ENCODE data around the gene CFAP45.
"Not testable (repeated sequence)": the region's sequence is repeated elsewhere in the genome, so short reads cannot be mapped to it uniquely, and the experiment has no call there.

CFAP45 gene

GRCh38 chr1:159904036-159904435, 4.1 kb upstream of the CFAP45 start:
- DNase-seq, result not testable (repeated sequence)

GRCh38 chr1:159902541-159902940, 2.6 kb upstream of the CFAP45 start:
- no peak for DNase-seq

- DNase-seq, result no peak
These were observed 893 bp upstream of the CFAP45 start for GRCh38 chr1:159900755-159901360.

- not testable (repeated sequence) for DNase-seq
These were observed 331 bp downstream of the CFAP45 start for GRCh38 chr1:159899634-159900033.

GRCh38 chr1:159898527-159898926, 1.4 kb downstream of the CFAP45 start:
- DNase-seq, result no peak

- DNase-seq, result no peak
These were observed 2.0 kb downstream of the CFAP45 start for GRCh38 chr1:159897962-159898361.

- no peak for DNase-seq
These were observed 3.4 kb downstream of the CFAP45 start for GRCh38 chr1:159896546-159896930.

GRCh38 chr1:159895836-159896545, 4.0 kb downstream of the CFAP45 start:
- DNase-seq, result no peak

GRCh38 chr1:159895286-159895685, 4.7 kb downstream of the CFAP45 start:
- no peak for DNase-seq

GRCh38 chr1:159892944-159893343, 7.0 kb downstream of the CFAP45 start:
- no peak for DNase-seq

- peak; percentile 55 for DNase-seq
These were observed 8.4 kb downstream of the CFAP45 start for GRCh38 chr1:159891275-159892157.

GRCh38 chr1:159890390-159890789, 9.6 kb downstream of the CFAP45 start:
- no peak for DNase-seq

- no peak for DNase-seq
These were observed 10.1 kb downstream of the CFAP45 start for GRCh38 chr1:159889821-159890252.

- no peak for DNase-seq
These were observed 10.8 kb downstream of the CFAP45 start for GRCh38 chr1:159889202-159889601.

GRCh38 chr1:159884296-159884695, 15.7 kb downstream of the CFAP45 start:
- no peak for DNase-seq

GRCh38 chr1:159883134-159883533, 16.8 kb downstream of the CFAP45 start:
- no peak for DNase-seq

GRCh38 chr1:159882527-159882862, 17.5 kb downstream of the CFAP45 start:
- DNase-seq, result no peak

- DNase-seq, result peak; percentile 42
These were observed 18.1 kb downstream of the CFAP45 start for GRCh38 chr1:159881622-159882526.

- DNase-seq, result no peak
These were observed 19.5 kb downstream of the CFAP45 start for GRCh38 chr1:159880430-159880829.

GRCh38 chr1:159879977-159880376, 20.0 kb downstream of the CFAP45 start:
- no peak for DNase-seq

GRCh38 chr1:159879136-159879535, 20.8 kb downstream of the CFAP45 start:
- DNase-seq, result no peak

GRCh38 chr1:159877695-159878444, 22.1 kb downstream of the CFAP45 start:
- DNase-seq, result no peak
